K562 (cell line): ENCODE results near the gene FUT2. TPM values are rescaled to one million over a fixed set of nuclear protein-coding genes. Genes with fewer than 3 reads are reported as not detected.
A peak's percentile ranks its signal among the peaks of the same experiment; 100 is the strongest.

Experiments used
- ARNT ChIP-seq, 2 experiments: fragments of 450-650 bp; IDR thresholded peaks; 2 replicates each; pipeline ENCODE4 v1.6.1; 2016; ENCODE audit warnings: mild to moderate bottlenecking in 1 of 2
- BCOR ChIP-seq: fragments of 450-650 bp; IDR thresholded peaks from 2 replicates; pipeline ENCODE4 v1.6.1; 2016
- CREBBP ChIP-seq: IDR thresholded peaks from one replicate; pipeline ENCODE4 v1.6.1; 2012; ENCODE audit warnings: low read depth, mild to moderate bottlenecking, control low read depth, inconsistent platforms, low read length
- ELF4 ChIP-seq: fragments of 450-650 bp; formaldehyde crosslinking; IDR thresholded peaks from 2 replicates; pipeline ENCODE4 v1.4.0; 2022; ENCODE audit warnings: missing genetic modification characterization
- FOS ChIP-seq: IDR thresholded peaks from 3 replicates; pipeline ENCODE4 v1.6.1; 2011; ENCODE audit not compliant: insufficient read length; ENCODE audit errors: extremely low read depth
- JUND ChIP-seq, 2 experiments: IDR thresholded peaks; 2 replicates in 1 of 2; 3 replicates in 1 of 2; pipeline ENCODE4 v1.6.1; 2011; ENCODE audit warnings: borderline replicate concordance in 2 of 2, low read depth in 2 of 2, low read length in 2 of 2, improper control_type of control experiment in 1 of 2, missing biosample characterization in 1 of 2, missing genetic modification characterization in 1 of 2, missing genetic modification reagents in 1 of 2
- LEF1 ChIP-seq: fragments of 450-650 bp; IDR thresholded peaks from 2 replicates; pipeline ENCODE4 v1.6.1; 2016; ENCODE audit warnings: mild to moderate bottlenecking
- MECOM ChIP-seq: fragments of 250-450 bp; sonication (Bioruptor Pico); IDR thresholded peaks from 2 replicates; pipeline ENCODE4 v1.8.0; 2022; ENCODE audit warnings: inconsistent platforms
- MITF ChIP-seq: IDR thresholded peaks from 2 replicates; pipeline ENCODE4 v1.6.1; 2014; ENCODE audit warnings: antibody characterized with exemption
- MYNN ChIP-seq, 2 experiments: sonication (generic); formaldehyde crosslinking in 1 of 2; IDR thresholded peaks; 2 replicates each; pipeline versions ENCODE4 v1.5.0 to v1.6.1; 2016 to 2020; ENCODE audit warnings: antibody characterized with exemption in 1 of 2, missing genetic modification reagents in 1 of 2
- NCOR1 ChIP-seq: fragments of 450-650 bp; IDR thresholded peaks from 2 replicates; pipeline ENCODE4 v1.6.1; 2016; ENCODE audit warnings: mild to moderate bottlenecking, moderate library complexity
- RB1 ChIP-seq: fragments of 450-650 bp; IDR thresholded peaks from 2 replicates; pipeline ENCODE4 v1.6.1; 2017; ENCODE audit warnings: low read depth, mild to moderate bottlenecking
- SP1 ChIP-seq: sonication (generic); formaldehyde crosslinking; IDR thresholded peaks from 2 replicates; pipeline ENCODE4 v1.8.1; 2022; ENCODE audit warnings: mild to moderate bottlenecking, missing genetic modification reagents
- STAT6 ChIP-seq: sonication (generic); formaldehyde crosslinking; IDR thresholded peaks from 2 replicates; pipeline ENCODE4 v1.8.1; 2023; ENCODE audit warnings: mild to moderate bottlenecking, missing genetic modification reagents
- TFAP4 ChIP-seq: sonication (generic); formaldehyde crosslinking; IDR thresholded peaks from 2 replicates; pipeline ENCODE4 v1.8.0; 2022; ENCODE audit warnings: missing genetic modification reagents, mild to moderate bottlenecking, moderate library complexity, borderline replicate concordance
- UBTF ChIP-seq, 2 experiments: IDR thresholded peaks; 2 replicates each; pipeline ENCODE4 v1.6.1; 2012; ENCODE audit warnings: improper control_type of control experiment in 2 of 2, low read depth in 2 of 2, low read length in 2 of 2, borderline replicate concordance in 1 of 2
- ZFX ChIP-seq: sonication (generic); formaldehyde crosslinking; IDR thresholded peaks from 2 replicates; pipeline ENCODE4 v1.8.0; 2022; ENCODE audit warnings: mild to moderate bottlenecking, missing genetic modification reagents, moderate library complexity
- ZNF224 ChIP-seq: sonication (generic); formaldehyde crosslinking; IDR thresholded peaks from 2 replicates; pipeline ENCODE4 v1.8.0; 2022; ENCODE audit warnings: mild to moderate bottlenecking, missing genetic modification reagents
- polyA plus RNA-seq, 8 experiments: library from polyadenylated mRNA; depleted of rRNA in 4 of 8; stranded (reverse) in 5 of 8; unstranded in 3 of 8; fragments of >200 nt; fragmentation: Nextera tagmentation in 2 of 8; fragmentation: Illumina TruSeq in 1 of 8; extraction: Ambion mirVana in 2 of 8; extraction: Trizol in 1 of 8; gene quantifications; 2 replicates each; pipeline versions ENCODE4 v1.2.1 to v1.2.3, GENCODE V29; 2011 to 2014; ENCODE audit warnings: inconsistent platforms in 1 of 8, missing spikeins in 1 of 8
- total RNA-seq, 7 experiments: library from RNA; depleted of rRNA in 6 of 7; stranded (reverse); fragments of >200 nt in 6 of 7; fragmentation: Illumina TruSeq in 2 of 7; extraction: Trizol in 2 of 7; gene quantifications; 2 replicates each; pipeline versions ENCODE4 v1.2.1 to v1.2.3, GENCODE V29; 2011 to 2021; ENCODE audit warnings: low replicate concordance in 1 of 7

FUT2 gene
- total and polyA plus RNA-seq, 9 of the 15 experiments (the other 6 are each of a cell fraction or from before 2014, with no cell fraction given), result 0.03 to 0.04 TPM; not detected in 7

GRCh38 chr19:48674921-48675824 is 20.6 kb upstream of the FUT2 start (continued):
- 0 out of 2 replicates have a peak, but pooled peaks have one; percentile 27 for TF ChIP-seq RB1
- TF ChIP-seq JUND (IDR thresholded peaks at IDR 0.05; ENCODE audit: borderline replicate concordance, low read depth, low read length), result peak; percentile 45; the same call in 1 of the 2 replicates
- TF ChIP-seq JUND (tag; IDR thresholded peaks at IDR 0.05; ENCODE audit: borderline replicate concordance, low read depth, low read length), result no peak; the same call in 2 of the 3 replicates
- TF ChIP-seq ZFX (CRISPR knock-in tag), result peak; percentile 52
- 0 out of 2 replicates have a peak, but pooled peaks have one; percentile 19 for TF ChIP-seq MYNN (IDR thresholded peaks at IDR 0.05)
- no peak for TF ChIP-seq MYNN (CRISPR knock-in tag; IDR thresholded peaks at IDR 0.05)
- no peak for TF ChIP-seq MECOM
- 0 out of 2 replicates have a peak, but pooled peaks have one; percentile 47 for TF ChIP-seq SP1 (CRISPR knock-in tag)
- TF ChIP-seq CREBBP, result no peak
- no peak for TF ChIP-seq ZNF224 (CRISPR knock-in tag)
- TF ChIP-seq NCOR1, result no peak
- no peak for TF ChIP-seq ARNT (IDR thresholded peaks at IDR 0.05)
- peak; percentile 65 to 86; a peak in 2 of 4 replicates for TF ChIP-seq UBTF (IDR thresholded peaks at IDR 0.05; ENCODE audit: borderline replicate concordance in 1 of 2, low read depth in 2 of 2, low read length in 2 of 2)
- 0 out of 2 replicates have a peak, but pooled peaks have one; percentile 4 for TF ChIP-seq MITF
- TF ChIP-seq FOS, result no peak
- no peak; the same call in 1 of the 2 replicates for TF ChIP-seq STAT6
- TF ChIP-seq ELF4 (CRISPR knock-in tag), result no peak
- peak; percentile 46; the same call in 1 of the 2 replicates for TF ChIP-seq TFAP4 (CRISPR knock-in tag)
- no peak for TF ChIP-seq LEF1
- TF ChIP-seq BCOR, result peak; percentile 58
